HG03108 (cell line): Measurements from ENCODE around the gene PCCB.
"Not testable (repeated sequence)": the region's sequence is repeated elsewhere in the genome, so short reads cannot be mapped to it uniquely, and the experiment has no call there.

Source experiments
- ATAC-seq: cut with Tn5 transposase; IDR thresholded peaks from one replicate; pipeline ENCODE4 v1.9.1; 2021; ENCODE audit warnings: moderate library complexity; ENCODE audit not compliant: unreplicated experiment

The PCCB gene

GRCh38 chr3:136261826-136262225 is 11.7 kb downstream of the PCCB start:
- ATAC-seq, result no peak

- ATAC-seq, result no peak
These were observed 12.4 kb downstream of the PCCB start for GRCh38 chr3:136262559-136262958.

DNA sequence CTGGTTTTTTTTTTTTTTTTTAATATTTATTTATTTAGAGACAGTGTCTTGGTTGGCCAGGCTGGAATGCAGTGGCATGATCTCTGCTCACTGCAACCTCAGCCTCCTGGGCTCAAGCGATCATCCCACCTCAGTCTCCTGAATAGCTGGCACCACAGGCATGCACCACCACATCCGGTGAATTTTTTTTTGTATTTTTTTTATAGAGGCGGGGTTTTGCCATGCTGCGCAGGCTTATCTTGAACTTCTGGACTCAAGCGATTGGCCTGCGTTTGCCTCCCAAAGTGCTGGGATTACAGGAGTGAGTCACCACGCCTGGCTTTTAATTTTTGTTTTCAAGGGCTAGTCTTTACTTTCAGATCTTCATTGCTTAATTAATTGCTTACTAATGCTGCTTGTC is 13.1 kb downstream of the PCCB start:
- no peak for ATAC-seq

DNA sequence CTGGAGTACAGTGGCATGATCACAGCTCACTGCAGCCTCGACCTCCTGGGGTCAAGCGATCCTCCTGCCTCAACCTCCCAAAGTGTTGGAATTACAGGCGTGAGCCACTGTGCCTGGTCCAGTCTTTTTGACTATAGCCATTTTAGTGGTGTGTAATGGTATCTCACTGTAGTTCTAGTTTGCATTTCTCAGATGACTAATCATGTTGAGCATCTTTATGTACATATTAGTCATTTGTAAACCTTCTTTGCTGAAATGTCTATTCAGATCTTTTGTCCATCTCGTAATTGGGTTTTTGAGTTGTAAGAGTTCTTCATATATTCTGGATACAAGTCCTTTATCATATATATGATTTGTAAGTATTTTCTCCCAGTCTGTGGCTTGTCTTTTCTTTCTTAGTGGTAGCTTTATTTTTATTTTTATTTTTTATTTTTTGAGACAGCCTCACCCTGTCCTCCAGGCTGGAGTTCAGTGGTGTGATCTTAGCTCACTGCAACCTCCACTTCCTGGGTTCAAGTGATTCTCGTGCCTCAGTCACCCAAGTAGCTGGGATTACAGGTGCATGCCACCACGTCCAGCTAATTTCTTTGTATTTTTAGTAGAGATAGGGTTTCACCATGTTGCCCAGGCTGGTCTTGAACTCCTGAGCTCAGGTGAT is 16.5 kb downstream of the PCCB start:
- ATAC-seq, result peak; percentile 66

DNA sequence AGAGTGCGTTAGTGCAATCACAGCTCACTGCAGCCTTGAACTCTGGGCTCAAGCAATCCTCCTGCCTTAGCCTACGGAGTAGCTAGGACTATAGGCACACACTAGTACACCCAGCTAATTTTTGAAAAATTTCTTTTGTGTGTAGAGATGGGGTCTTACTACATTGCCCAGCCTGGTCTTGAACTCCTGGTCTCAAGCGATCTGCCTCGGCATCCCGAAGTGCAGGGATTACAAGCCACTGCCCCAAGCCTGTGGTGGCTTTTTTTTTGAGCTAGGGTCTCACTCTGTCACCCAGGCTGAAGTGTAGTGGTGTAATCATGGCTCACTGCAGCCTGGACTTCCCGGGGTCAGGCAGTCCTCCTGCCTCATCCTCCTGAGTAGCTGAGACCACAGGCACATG is 17.1 kb downstream of the PCCB start:
- no peak for ATAC-seq

GRCh38 chr3:136270179-136270578 is 20.0 kb downstream of the PCCB start:
- no peak for ATAC-seq

- not testable (repeated sequence) for ATAC-seq
These were observed 21.5 kb downstream of the PCCB start for GRCh38 chr3:136271626-136272025.

DNA sequence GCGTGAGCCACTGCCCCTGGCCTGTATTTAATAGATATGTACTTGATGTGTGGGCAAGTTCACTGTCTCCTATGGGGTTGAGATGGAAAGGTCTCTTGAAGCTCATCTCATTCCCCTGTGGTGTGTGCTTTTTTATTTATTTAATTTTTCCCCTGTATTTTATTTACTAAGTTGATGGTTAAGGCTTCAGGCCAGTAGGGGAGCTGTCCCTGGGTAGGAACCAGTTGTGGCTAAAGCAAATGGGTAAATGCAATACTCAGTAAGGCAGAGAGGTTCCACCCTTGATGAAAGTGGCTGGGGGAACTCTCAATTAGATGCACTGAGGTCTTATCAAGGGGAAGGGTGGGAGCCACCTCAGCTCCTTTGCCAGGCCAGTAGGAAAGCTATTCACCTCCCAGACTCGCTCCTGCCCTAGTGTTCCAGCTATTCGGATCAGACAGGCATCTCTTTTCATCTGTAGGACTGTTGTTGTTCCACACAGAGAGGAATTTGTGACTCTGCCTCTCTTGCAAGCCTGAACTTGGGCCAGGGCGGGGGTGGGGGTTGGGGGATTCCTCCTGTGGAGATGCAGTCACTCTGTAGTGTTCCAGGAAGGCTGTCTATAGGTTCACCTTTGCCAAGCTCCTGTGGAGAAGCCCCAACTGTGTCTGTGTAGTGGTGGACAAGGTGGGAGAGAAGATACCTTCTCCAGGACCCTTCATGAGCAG is 26.1 kb downstream of the PCCB start:
- no peak for ATAC-seq

DNA sequence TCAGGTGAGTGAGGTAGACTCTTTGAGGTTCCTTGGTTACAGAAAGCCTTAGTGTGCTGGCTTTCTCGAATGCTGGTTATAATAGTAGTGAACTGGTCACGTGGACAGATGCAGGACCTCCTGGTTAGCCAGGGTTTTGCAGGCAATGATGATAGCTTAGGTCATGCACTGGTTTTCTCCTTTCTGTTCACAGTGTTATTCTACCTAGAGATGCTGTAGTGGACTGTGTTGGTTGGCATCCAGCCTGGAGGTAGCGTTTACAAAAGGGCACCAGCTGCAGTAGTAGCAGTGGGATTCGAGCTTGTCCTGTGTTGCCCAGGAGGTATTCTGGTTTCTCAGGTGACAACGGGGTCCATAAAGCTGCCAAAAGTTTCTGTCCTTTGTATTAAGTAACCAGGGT is 27.0 kb downstream of the PCCB start:
- no peak for ATAC-seq

- ATAC-seq, result no peak
These were observed 27.5 kb downstream of the PCCB start for GRCh38 chr3:136277634-136278033.

DNA sequence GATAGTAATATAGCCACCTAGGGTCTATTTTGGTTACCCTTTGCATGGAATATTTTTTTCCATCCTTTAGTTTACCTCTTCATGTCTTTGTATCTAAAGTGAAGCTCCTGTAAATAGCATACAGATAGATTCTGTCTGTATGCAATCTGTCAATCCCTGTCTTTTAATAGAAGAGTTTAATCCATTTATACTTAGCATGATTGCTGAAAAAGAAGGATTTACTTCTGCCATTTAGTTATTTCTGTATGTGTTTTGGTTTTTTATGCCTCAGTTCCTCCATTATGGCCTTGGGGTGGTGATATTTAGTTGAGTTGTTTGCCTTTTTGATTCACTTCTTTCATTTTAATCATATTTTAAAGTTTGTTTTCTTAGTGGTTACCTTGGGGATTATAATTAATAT is 29.0 kb downstream of the PCCB start:
- ATAC-seq, result no peak

GRCh38 chr3:136280961-136281360 is 30.8 kb downstream of the PCCB start:
- ATAC-seq, result no peak

DNA sequence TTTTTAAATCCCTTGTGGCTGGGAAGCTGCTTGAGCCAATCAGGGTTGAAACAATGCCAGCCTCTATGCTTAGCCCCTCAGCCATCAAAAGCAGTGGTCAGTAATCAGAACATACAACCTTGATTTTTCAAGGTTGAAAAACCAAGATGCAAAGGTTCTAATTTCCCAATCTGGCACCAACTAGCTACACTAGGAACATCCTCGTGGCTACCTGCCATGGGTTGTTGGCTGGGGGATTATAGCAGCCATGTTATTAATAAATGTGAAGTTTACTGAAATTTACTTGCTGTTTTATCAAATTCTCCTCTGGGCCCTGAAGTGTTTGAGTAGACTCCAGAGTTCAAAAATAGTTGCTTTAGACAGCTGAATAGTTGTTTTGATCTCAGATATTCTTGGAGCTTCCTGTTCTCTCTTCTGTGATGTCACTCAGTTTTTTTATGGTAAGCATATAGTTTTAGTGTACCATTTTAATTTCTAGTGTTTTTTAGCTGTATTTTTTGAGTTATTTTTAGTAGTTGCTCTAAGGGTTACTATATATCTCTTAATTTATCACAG is 31.9 kb downstream of the PCCB start:
- ATAC-seq, result no peak

GRCh38 chr3:136283627-136284026 is 33.5 kb downstream of the PCCB start:
- ATAC-seq, result no peak

- no peak for ATAC-seq
These were observed 41.2 kb downstream of the PCCB start for GRCh38 chr3:136291302-136291701.

- ATAC-seq, result no peak
These were observed 42.4 kb downstream of the PCCB start for GRCh38 chr3:136292500-136292899.

- no peak for ATAC-seq
These were observed 43.1 kb downstream of the PCCB start for GRCh38 chr3:136293279-136293678.

- no peak for ATAC-seq
These were observed 44.0 kb downstream of the PCCB start for GRCh38 chr3:136294176-136294575.

GRCh38 chr3:136296960-136297359 is 46.8 kb downstream of the PCCB start:
- no peak for ATAC-seq

- no peak for ATAC-seq
These were observed 47.7 kb downstream of the PCCB start for GRCh38 chr3:136297826-136298225.

GRCh38 chr3:136300444-136300843 is 50.3 kb downstream of the PCCB start:
- no peak for ATAC-seq

GRCh38 chr3:136305879-136306278 is 55.7 kb downstream of the PCCB start:
- ATAC-seq, result no peak
